ENCODE data around the gene MIPOL1. TPM values are rescaled to one million over a fixed set of nuclear protein-coding genes. Genes with fewer than 3 reads are reported as not detected.
"Not testable (repeated sequence)": the region's sequence is repeated elsewhere in the genome, so short reads cannot be mapped to it uniquely, and the experiment has no call there.

MIPOL1 gene
- total RNA-seq, 1 donor from 2014 or later, result 14.6 TPM

GRCh38 chr14:37320106-37320505, 122.4 kb downstream of the MIPOL1 start:
- Mint-ChIP-seq H3K4me3 (ENCODE audit: unreplicated experiment) (no peak overlapping the region), H3K4me1 (ENCODE audit: unreplicated experiment) (no peaks in the 10 kb centered on the region), H3K27me3 (ENCODE audit: unreplicated experiment) (no peaks in the 10 kb centered on the region), H3K9me3 (ENCODE audit: unreplicated experiment) (peaks cover 9% of the 10 kb centered on the region), H3K36me3 (ENCODE audit: unreplicated experiment) (peaks cover 2% of the 10 kb centered on the region), H3K27ac (ENCODE audit: unreplicated experiment) (no peak overlapping the region)
- TF ChIP-seq, protein P1, sequence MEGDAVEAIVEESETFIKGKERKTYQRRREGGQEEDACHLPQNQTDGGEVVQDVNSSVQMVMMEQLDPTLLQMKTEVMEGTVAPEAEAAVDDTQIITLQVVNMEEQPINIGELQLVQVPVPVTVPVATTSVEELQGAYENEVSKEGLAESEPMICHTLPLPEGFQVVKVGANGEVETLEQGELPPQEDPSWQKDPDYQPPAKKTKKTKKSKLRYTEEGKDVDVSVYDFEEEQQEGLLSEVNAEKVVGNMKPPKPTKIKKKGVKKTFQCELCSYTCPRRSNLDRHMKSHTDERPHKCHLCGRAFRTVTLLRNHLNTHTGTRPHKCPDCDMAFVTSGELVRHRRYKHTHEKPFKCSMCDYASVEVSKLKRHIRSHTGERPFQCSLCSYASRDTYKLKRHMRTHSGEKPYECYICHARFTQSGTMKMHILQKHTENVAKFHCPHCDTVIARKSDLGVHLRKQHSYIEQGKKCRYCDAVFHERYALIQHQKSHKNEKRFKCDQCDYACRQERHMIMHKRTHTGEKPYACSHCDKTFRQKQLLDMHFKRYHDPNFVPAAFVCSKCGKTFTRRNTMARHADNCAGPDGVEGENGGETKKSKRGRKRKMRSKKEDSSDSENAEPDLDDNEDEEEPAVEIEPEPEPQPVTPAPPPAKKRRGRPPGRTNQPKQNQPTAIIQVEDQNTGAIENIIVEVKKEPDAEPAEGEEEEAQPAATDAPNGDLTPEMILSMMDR (IDR thresholded peaks at IDR 0.05), result no peak
- DNase-seq (ENCODE audit: extremely low spot score, unreplicated experiment), result no peak

DNA sequence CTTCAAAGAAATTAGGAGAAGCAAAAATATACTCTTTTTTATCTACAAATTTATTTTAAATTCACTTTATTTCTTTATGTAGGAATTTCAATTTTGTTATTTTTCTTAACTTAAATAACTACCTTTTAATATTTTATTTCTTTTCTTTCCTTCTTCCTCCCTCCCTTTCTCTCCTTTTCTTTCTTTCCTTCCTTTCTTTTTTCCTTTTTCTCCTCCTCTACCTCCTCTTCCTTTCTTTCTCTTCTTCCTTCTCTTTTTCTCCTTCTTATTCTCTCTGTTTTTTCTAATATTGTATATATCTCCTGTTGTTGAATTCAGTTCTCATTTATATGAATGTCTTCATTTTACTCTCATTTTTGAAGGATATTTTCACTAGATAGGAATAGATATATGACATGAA, 127.6 kb downstream of the MIPOL1 start:
- Mint-ChIP-seq H3K27me3 (ENCODE audit: unreplicated experiment) (no peaks in the 10 kb centered on the region), H3K4me3 (ENCODE audit: unreplicated experiment) (no peak overlapping the region), H3K4me1 (ENCODE audit: unreplicated experiment) (no peaks in the 10 kb centered on the region)

DNA sequence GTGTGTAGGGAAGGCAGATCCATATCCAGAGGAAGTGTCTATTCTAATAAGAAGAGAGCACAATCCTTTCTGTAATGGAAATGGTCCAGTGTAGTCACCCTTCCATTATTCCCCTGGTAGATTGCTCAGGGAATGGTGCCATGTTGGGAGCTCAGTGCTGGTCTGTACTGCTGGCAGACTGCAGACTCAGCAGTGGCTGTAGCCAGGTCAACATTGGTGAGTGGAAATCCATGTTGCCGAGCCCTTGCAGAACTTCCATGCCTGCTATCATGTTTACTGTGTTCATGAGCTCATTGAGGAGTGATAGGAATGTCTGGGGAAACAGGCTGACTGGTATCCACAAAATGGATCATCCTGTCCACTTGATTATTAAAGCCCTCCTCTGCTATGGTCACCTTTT, 128.7 kb downstream of the MIPOL1 start:
- Mint-ChIP-seq H3K9me3 (ENCODE audit: unreplicated experiment) (peaks cover 18% of the 10 kb centered on the region), H3K4me1 (ENCODE audit: unreplicated experiment) (no peaks in the 10 kb centered on the region)
- DNase-seq (ENCODE audit: extremely low spot score, unreplicated experiment), result no peak

More for the DNA sequence above, 127.6 kb downstream of the MIPOL1 start:
- no peak for DNase-seq (ENCODE audit: extremely low spot score, unreplicated experiment)
- TF ChIP-seq, protein P1 (IDR thresholded peaks at IDR 0.05), result no peak
- Mint-ChIP-seq H3K36me3 (ENCODE audit: unreplicated experiment) (peaks cover 5% of the 10 kb centered on the region), H3K27ac (ENCODE audit: unreplicated experiment) (no peak overlapping the region), H3K9me3 (ENCODE audit: unreplicated experiment) (peaks cover 12% of the 10 kb centered on the region)

GRCh38 chr14:37327933-37328332, 130.2 kb downstream of the MIPOL1 start:
- H3K4me1 Mint-ChIP-seq (ENCODE audit: unreplicated experiment); H3K27me3 Mint-ChIP-seq (ENCODE audit: unreplicated experiment); H3K27ac Mint-ChIP-seq (ENCODE audit: unreplicated experiment); DNase-seq (ENCODE audit: extremely low spot score, unreplicated experiment); H3K4me3 Mint-ChIP-seq (ENCODE audit: unreplicated experiment): not testable (repeated sequence)
- H3K36me3 Mint-ChIP-seq (ENCODE audit: unreplicated experiment), result peaks cover 13% of the 10 kb centered on the region
- peaks cover 17% of the 10 kb centered on the region for H3K9me3 Mint-ChIP-seq (ENCODE audit: unreplicated experiment)

More for the DNA sequence above, 128.7 kb downstream of the MIPOL1 start:
- Mint-ChIP-seq H3K27ac (ENCODE audit: unreplicated experiment) (no peak overlapping the region), H3K4me3 (ENCODE audit: unreplicated experiment) (no peak overlapping the region), H3K27me3 (ENCODE audit: unreplicated experiment) (no peaks in the 10 kb centered on the region), H3K36me3 (ENCODE audit: unreplicated experiment) (peaks cover 13% of the 10 kb centered on the region)
- TF ChIP-seq, protein P1 (IDR thresholded peaks at IDR 0.05), result no peak

DNA sequence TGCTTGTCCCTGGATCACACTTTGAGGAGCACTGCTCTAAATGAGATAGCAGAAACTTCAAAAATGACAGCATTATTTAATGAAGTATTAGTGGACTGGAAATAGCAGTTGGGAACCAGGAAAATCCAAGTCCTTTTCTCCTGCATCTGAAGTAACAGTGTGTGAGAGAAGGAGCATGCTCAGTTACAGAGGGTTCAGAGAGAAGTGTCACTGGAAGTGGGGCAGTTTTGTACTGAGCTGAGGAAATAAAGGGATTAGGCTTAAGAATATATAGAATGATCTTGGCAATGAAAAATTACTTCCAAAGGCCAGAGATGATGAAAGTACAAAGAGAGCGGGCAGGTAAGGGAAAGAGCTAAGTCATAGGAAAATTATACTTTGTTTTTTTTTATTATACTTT, 130.9 kb downstream of the MIPOL1 start:
- Mint-ChIP-seq H3K4me1 (ENCODE audit: unreplicated experiment) (no peaks in the 10 kb centered on the region), H3K36me3 (ENCODE audit: unreplicated experiment) (peaks cover 12% of the 10 kb centered on the region), H3K27me3 (ENCODE audit: unreplicated experiment) (no peaks in the 10 kb centered on the region), H3K4me3 (ENCODE audit: unreplicated experiment) (no peak overlapping the region), H3K9me3 (ENCODE audit: unreplicated experiment) (peaks cover 15% of the 10 kb centered on the region), H3K27ac (ENCODE audit: unreplicated experiment) (no peak overlapping the region)
- TF ChIP-seq, protein P1 (IDR thresholded peaks at IDR 0.05), result no peak
- no peak for DNase-seq (ENCODE audit: extremely low spot score, unreplicated experiment)

Data from osteocyte (in vitro differentiated cells).